Suprapubic skin (tissue), 4 donors: Measurements from ENCODE around the gene FMNL1.

Source experiments
- EP300 ChIP-seq: sonication (generic); formaldehyde crosslinking; IDR thresholded peaks from one replicate; pipeline ENCODE4 v1.6.1; 2017; ENCODE audit warnings: antibody characterized with exemption
- POLR2A ChIP-seq, 2 donors: fragments of 450-650 bp; IDR thresholded peaks; one replicate each; pipeline ENCODE4 v1.6.1; 2017; ENCODE audit warnings: antibody characterized with exemption in 2 of 2, mild to moderate bottlenecking in 2 of 2, moderate library complexity in 2 of 2
- POLR2AphosphoS5 ChIP-seq, 3 donors: sonication (generic); formaldehyde crosslinking; IDR thresholded peaks; one replicate each; pipeline ENCODE4 v1.6.1; 2017; ENCODE audit warnings: antibody characterized with exemption in 3 of 3
- TF ChIP-seq, protein P1 (sequence below), 2 donors: fragments of 200-600 bp in 1 of 2; fragments of 450-650 bp in 1 of 2; sonication (generic) in 1 of 2; IDR thresholded peaks; one replicate each; pipeline ENCODE4 v1.5.1; 2016 to 2019; ENCODE audit warnings: antibody characterized with exemption in 2 of 2, mild to moderate bottlenecking in 1 of 2, moderate library complexity in 1 of 2

DNA sequence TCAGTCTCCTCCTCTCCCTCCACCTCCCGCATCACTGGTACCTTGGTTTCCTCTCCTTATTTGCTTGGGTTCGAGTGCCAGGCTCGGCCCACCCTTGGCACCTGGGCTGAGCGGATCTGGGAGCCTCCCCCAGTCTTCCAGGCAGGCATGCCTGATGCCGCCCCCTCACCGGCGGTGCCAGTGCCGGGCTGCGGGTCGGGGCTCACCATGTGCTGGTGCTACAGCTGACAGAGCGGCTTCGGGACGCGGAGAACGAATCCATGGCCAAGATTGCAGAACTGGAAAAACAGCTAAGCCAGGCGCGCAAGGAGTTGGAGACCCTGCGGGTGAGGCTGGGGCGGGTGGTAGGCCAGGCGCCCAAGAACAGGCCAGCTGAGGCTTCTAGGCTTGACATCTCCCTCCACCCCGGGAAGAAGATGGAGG is 19.2 kb downstream of the FMNL1 start:
- TF ChIP-seq EP300, result no peak
- TF ChIP-seq, protein P1, sequence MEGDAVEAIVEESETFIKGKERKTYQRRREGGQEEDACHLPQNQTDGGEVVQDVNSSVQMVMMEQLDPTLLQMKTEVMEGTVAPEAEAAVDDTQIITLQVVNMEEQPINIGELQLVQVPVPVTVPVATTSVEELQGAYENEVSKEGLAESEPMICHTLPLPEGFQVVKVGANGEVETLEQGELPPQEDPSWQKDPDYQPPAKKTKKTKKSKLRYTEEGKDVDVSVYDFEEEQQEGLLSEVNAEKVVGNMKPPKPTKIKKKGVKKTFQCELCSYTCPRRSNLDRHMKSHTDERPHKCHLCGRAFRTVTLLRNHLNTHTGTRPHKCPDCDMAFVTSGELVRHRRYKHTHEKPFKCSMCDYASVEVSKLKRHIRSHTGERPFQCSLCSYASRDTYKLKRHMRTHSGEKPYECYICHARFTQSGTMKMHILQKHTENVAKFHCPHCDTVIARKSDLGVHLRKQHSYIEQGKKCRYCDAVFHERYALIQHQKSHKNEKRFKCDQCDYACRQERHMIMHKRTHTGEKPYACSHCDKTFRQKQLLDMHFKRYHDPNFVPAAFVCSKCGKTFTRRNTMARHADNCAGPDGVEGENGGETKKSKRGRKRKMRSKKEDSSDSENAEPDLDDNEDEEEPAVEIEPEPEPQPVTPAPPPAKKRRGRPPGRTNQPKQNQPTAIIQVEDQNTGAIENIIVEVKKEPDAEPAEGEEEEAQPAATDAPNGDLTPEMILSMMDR (IDR thresholded peaks at IDR 0.05), result no peak
- TF ChIP-seq POLR2A (IDR thresholded peaks at IDR 0.05), result no peak
- no peak for TF ChIP-seq POLR2AphosphoS5 (IDR thresholded peaks at IDR 0.05)
